Ascending aorta (tissue), 2 donors: ENCODE measurements around the gene M1AP. TPM values are rescaled to one million over a fixed set of nuclear protein-coding genes. Genes with fewer than 3 reads are reported as not detected.

Experiments used
- DNase-seq, 2 donors: peaks; one replicate each; pipeline ENCODE4 v3.0.0-alpha.2; 2019; ENCODE audit warnings: low spot score in 2 of 2
- H3K27ac ChIP-seq, 2 donors: fragments of 200-600 bp; sonication (generic); one replicate each; pipeline ENCODE4 v1.5.1; 2016 to 2017; ENCODE audit warnings: mild to moderate bottlenecking in 1 of 2
- H3K27me3 ChIP-seq: fragments of 200-600 bp; sonication (generic); one replicate; pipeline ENCODE4 v1.5.1; 2017
- H3K36me3 ChIP-seq, 2 donors: fragments of 200-600 bp; sonication (generic); one replicate each; pipeline ENCODE4 v1.5.1; 2016
- H3K4me1 ChIP-seq, 2 donors: fragments of 200-600 bp; sonication (generic); one replicate each; pipeline ENCODE4 v1.5.1; 2016 to 2017; ENCODE audit warnings: mild to moderate bottlenecking in 1 of 2
- H3K4me3 ChIP-seq, 2 donors: fragments of 200-600 bp; sonication (generic); one replicate each; pipeline ENCODE4 v1.5.1; 2016 to 2017; ENCODE audit warnings: mild to moderate bottlenecking in 1 of 2
- H3K9me3 ChIP-seq, 2 donors: fragments of 200-600 bp; sonication (generic); one replicate each; pipeline ENCODE4 v1.5.1; 2016
- intact Hi-C: fragments of 100-400 bp; cut with DNase I; formaldehyde crosslinking; loops from one replicate; pipeline ENCODE4 v1.15.1; 2023
- total RNA-seq: library from RNA; depleted of rRNA; stranded (reverse); fragments of >200 nt; gene quantifications from one replicate; pipeline ENCODE4 v1.1.0, GENCODE V29; 2016
- TF ChIP-seq, protein P1 (sequence below), 3 experiments: fragments of 200-600 bp in 2 of 3; fragments of 450-650 bp in 1 of 3; sonication (generic) in 2 of 3; IDR thresholded peaks; one replicate each; pipeline ENCODE4 v1.5.1; 2016 to 2019; ENCODE audit warnings: antibody characterized with exemption in 3 of 3, mild to moderate bottlenecking in 1 of 3, moderate library complexity in 1 of 3

M1AP gene
- total RNA-seq, 1 donor from 2014 or later: not detected

DNA sequence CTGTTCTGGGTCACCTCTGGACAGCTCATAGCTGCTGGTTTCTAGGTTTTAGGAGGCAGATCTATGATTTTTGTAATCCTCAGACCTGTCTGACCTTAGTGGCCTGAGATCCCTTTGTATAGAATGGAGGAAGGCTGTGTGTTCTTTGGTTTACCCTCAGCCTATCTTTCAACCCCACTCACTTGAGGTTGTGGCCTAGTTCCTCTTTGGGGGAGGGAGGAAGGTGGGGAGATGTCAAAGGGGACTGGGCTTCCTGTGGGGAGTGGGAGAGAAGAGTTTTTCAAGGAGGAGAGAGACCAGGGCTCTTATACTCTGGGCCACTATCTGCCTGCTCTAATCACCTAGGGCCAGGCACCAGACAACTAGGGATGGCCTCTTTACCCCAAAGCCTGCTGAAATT is 34.4 kb upstream of the M1AP start:
- H3K27ac ChIP-seq: no peak overlapping the region
- TF ChIP-seq, protein P1, sequence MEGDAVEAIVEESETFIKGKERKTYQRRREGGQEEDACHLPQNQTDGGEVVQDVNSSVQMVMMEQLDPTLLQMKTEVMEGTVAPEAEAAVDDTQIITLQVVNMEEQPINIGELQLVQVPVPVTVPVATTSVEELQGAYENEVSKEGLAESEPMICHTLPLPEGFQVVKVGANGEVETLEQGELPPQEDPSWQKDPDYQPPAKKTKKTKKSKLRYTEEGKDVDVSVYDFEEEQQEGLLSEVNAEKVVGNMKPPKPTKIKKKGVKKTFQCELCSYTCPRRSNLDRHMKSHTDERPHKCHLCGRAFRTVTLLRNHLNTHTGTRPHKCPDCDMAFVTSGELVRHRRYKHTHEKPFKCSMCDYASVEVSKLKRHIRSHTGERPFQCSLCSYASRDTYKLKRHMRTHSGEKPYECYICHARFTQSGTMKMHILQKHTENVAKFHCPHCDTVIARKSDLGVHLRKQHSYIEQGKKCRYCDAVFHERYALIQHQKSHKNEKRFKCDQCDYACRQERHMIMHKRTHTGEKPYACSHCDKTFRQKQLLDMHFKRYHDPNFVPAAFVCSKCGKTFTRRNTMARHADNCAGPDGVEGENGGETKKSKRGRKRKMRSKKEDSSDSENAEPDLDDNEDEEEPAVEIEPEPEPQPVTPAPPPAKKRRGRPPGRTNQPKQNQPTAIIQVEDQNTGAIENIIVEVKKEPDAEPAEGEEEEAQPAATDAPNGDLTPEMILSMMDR (IDR thresholded peaks at IDR 0.05): no peak
- intact Hi-C loops: no loop called here

DNA sequence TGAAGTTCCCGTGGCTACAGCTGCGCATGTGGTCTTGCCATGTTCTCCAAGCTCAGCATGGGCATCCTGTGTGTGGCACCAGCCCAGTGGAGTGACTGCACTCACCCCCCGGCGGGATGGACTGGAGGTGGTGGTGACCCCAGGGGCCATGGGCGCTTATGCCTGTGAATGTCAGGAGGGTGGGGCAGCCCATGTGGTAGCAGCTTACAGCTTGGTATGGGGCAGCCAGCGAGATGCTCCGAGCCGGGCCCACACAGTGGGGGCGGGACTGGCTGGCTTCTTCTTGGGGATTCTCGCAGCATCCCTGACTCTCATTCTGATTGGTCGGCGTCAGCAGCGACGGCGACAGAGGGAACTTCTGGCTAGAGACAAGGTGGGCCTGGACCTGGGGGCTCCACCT is 31.5 kb upstream of the M1AP start:
- Histone ChIP-seq H3K4me1 (no peaks in the 10 kb centered on the region), H3K36me3 (peaks cover 27 to 40% of the 10 kb centered on the region in 2 donors), H3K27ac (no peak overlapping the region), H3K27me3 (no peaks in the 10 kb centered on the region), H3K4me3 (no peak overlapping the region), H3K9me3 (no peaks in the 10 kb centered on the region)
- intact Hi-C loops: no loop called here
- TF ChIP-seq, protein P1 (IDR thresholded peaks at IDR 0.05): no peak
- DNase-seq: no peak

More for the DNA sequence above, 34.4 kb upstream of the M1AP start:
- Histone ChIP-seq H3K9me3 (no peaks in the 10 kb centered on the region), H3K36me3 (peaks cover 14 to 19% of the 10 kb centered on the region in 2 donors), H3K4me1 (no peaks in the 10 kb centered on the region), H3K27me3 (no peaks in the 10 kb centered on the region), H3K4me3 (no peak overlapping the region)
- DNase-seq: no peak

DNA sequence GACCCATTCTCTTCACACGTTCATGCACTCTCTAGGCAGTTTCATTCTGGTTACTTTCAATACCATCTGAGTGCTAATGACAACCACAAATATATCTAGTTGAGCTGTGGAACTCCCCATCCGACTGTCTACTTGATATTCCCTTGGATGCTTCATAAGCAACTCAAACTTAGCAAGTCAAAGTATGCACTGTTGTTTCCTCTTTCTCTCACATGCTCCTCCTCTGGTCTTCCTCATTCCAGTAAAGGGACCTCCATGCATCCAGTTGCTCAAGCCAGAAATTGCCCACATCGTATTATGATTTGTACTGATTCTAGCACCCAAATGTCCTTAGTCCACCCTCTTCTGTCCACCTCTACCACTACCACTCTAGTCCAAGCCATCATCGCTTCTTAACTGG is 28.2 kb upstream of the M1AP start:
- H3K9me3 ChIP-seq: no peaks in the 10 kb centered on the region
- H3K4me1 ChIP-seq: no peaks in the 10 kb centered on the region
- peaks cover 34 to 55% of the 10 kb centered on the region in 2 donors for H3K36me3 ChIP-seq
- H3K4me3 ChIP-seq: no peak overlapping the region
- no peaks in the 10 kb centered on the region for H3K27me3 ChIP-seq
- no peak overlapping the region for H3K27ac ChIP-seq
- TF ChIP-seq, protein P1 (IDR thresholded peaks at IDR 0.05): no peak
- intact Hi-C loops: no loop called here
- no peak for DNase-seq

DNA sequence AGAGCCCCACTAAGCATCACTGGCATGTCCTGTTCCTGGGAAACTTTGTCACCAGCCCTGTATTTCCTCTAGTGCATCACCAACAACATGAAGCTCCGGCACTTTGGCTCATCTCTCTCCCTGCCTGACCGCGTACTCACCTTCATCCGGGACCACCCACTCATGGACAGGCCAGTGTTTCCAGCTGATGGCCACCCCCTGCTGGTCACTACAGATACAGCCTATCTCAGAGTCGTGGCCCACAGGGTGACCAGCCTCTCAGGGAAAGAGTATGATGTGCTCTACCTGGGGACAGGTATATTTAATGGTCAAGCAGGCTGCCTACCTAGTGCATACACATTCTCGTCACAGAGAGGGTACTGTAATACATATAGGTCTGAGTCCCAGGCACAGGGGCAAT is 27.0 kb upstream of the M1AP start:
- Histone ChIP-seq H3K27me3 (no peaks in the 10 kb centered on the region), H3K9me3 (no peaks in the 10 kb centered on the region), H3K27ac (no peak overlapping the region), H3K36me3 (peaks cover 31 to 50% of the 10 kb centered on the region in 2 donors), H3K4me3 (no peak overlapping the region), H3K4me1 (no peaks in the 10 kb centered on the region)
- DNase-seq: no peak
- intact Hi-C loops: no loop called here
- TF ChIP-seq, protein P1 (IDR thresholded peaks at IDR 0.05): no peak

DNA sequence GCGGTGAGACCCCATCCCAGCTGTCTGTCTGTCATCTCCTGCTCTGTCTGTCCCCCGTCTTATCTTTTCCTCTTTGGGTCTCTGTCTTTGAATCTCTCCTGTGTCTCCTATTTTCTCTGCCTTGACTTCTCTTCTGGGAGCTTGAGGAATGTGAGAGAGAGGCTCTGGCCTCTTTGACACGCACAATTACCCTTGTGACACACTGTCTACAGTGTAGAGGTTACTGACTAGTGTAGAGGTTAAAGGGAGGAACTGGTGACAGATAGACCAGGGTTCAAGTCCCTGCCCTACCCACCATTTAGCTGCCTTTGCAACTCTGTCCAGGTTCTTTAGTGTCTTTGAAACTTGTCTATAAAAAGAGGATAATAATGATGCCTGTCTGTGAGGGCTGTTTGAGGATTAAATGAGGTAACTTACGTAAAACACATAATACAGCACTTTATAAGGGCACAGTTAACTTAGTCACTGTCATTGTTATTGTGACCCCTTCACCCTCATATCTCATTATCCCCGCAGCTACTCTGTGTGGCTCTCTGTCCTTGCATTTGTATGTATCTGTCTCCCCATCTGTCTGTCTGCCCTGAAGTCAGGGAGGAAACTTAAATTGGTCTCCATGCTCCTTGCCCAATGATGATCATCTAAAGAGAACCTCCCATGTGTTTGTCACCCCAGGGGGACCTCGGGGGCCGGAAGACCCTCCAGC is 25.8 kb upstream of the M1AP start:
- TF ChIP-seq, protein P1 (IDR thresholded peaks at IDR 0.05): no peak
- no peak for DNase-seq
- Histone ChIP-seq H3K36me3 (peaks cover 20 to 40% of the 10 kb centered on the region in 2 donors), H3K9me3 (no peaks in the 10 kb centered on the region), H3K27ac (no peak overlapping the region), H3K27me3 (no peaks in the 10 kb centered on the region), H3K4me1 (no peaks in the 10 kb centered on the region), H3K4me3 (no peak overlapping the region)
- intact Hi-C loops: no loop called here
